Right lobe of liver (tissue), 4 donors: Measurements from ENCODE around the gene CUL7.

Source experiments
- POLR2A ChIP-seq: fragments of 450-650 bp; IDR thresholded peaks from one replicate; pipeline ENCODE4 v1.6.1; 2017; ENCODE audit warnings: antibody characterized with exemption, mild to moderate bottlenecking
- TF ChIP-seq, protein P1 (sequence below), 4 donors: fragments of 200-600 bp in 3 of 4; fragments of 450-650 bp in 1 of 4; IDR thresholded peaks; one replicate each; pipeline versions ENCODE4 v1.5.1 to v1.8.0; 2016 to 2022; ENCODE audit warnings: antibody characterized with exemption in 4 of 4, mild to moderate bottlenecking in 2 of 4
- donor health status: DM: no; HTN: no; CAD: no.
- donor health status: DM: no; HTN: no; CAD: no.
- donor health status: DM: no; HTN: yes; CAD: no.

DNA sequence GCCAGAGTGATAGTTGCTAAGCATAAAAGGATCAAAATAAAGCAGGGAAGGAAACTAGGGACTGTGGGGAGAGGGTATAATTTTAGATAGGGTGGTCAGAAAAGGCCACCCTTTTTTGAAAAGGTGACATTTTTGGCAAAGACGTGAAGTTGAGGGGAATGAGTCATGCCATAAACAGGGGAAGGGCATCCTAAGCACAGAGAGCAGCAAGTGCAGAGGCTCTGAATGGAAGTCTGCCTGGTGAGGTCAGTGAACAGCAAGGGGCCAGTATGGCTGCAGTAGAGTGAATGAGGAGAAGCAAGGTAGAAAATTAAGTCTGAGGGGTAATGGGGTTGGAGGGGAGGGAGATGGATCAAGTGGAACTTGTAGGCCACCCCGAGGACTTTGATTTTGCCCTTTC is 8.2 kb upstream of the CUL7 start:
- TF ChIP-seq, protein P1, sequence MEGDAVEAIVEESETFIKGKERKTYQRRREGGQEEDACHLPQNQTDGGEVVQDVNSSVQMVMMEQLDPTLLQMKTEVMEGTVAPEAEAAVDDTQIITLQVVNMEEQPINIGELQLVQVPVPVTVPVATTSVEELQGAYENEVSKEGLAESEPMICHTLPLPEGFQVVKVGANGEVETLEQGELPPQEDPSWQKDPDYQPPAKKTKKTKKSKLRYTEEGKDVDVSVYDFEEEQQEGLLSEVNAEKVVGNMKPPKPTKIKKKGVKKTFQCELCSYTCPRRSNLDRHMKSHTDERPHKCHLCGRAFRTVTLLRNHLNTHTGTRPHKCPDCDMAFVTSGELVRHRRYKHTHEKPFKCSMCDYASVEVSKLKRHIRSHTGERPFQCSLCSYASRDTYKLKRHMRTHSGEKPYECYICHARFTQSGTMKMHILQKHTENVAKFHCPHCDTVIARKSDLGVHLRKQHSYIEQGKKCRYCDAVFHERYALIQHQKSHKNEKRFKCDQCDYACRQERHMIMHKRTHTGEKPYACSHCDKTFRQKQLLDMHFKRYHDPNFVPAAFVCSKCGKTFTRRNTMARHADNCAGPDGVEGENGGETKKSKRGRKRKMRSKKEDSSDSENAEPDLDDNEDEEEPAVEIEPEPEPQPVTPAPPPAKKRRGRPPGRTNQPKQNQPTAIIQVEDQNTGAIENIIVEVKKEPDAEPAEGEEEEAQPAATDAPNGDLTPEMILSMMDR (IDR thresholded peaks at IDR 0.05), result no peak
- TF ChIP-seq POLR2A, result no peak
